ENCODE measurements around the gene MDGA2.

GRCh38 chr14:47262801-47263200 lies 412.6 kb downstream of the MDGA2 start:
- TF ChIP-seq USF2 (CRISPR knock-in tag; IDR thresholded peaks at IDR 0.05): no peak
- TF ChIP-seq POLR2A (conservative IDR thresholded peaks at IDR 0.05): no peak

Data from K562 (cell line).